DMS53 (cell line): ENCODE measurements around the gene HOXA6.
A peak's percentile ranks its signal among the peaks of the same experiment; 100 is the strongest.

ENCODE experiments used
- DNase-seq: peaks from one replicate; lab custom pipeline; 2025; lab: John Stamatoyannopoulos, UW

Gene HOXA6

GRCh38 chr7:27122077-27122910 is 25.3 kb downstream of the HOXA6 start:
- DNase-seq: peak; percentile 75

- no peak for DNase-seq
These were observed 25.9 kb downstream of the HOXA6 start for GRCh38 chr7:27121684-27122076.

- DNase-seq: no peak
These were observed 28.1 kb downstream of the HOXA6 start for GRCh38 chr7:27119412-27119911.

- no peak for DNase-seq
These were observed 29.0 kb downstream of the HOXA6 start for GRCh38 chr7:27118580-27118979.

GRCh38 chr7:27117887-27118491 is 29.6 kb downstream of the HOXA6 start:
- no peak for DNase-seq

- no peak for DNase-seq
These were observed 30.4 kb downstream of the HOXA6 start for GRCh38 chr7:27116962-27117886.

- DNase-seq: no peak
These were observed 31.3 kb downstream of the HOXA6 start for GRCh38 chr7:27116031-27116961.

- DNase-seq: peak; percentile 64
These were observed 32.1 kb downstream of the HOXA6 start for GRCh38 chr7:27115221-27116026.

- DNase-seq: no peak
These were observed 32.7 kb downstream of the HOXA6 start for GRCh38 chr7:27114881-27115220.

GRCh38 chr7:27113991-27114769 is 33.4 kb downstream of the HOXA6 start:
- DNase-seq: peak; percentile 68

- peak; percentile 66 for DNase-seq
These were observed 34.3 kb downstream of the HOXA6 start for GRCh38 chr7:27112955-27113949.

- DNase-seq: no peak
These were observed 35.2 kb downstream of the HOXA6 start for GRCh38 chr7:27112361-27112760.

GRCh38 chr7:27111751-27112277 is 35.8 kb downstream of the HOXA6 start:
- DNase-seq: no peak

GRCh38 chr7:27111042-27111750 is 36.4 kb downstream of the HOXA6 start:
- DNase-seq: no peak

- DNase-seq: no peak
These were observed 37.2 kb downstream of the HOXA6 start for GRCh38 chr7:27110186-27111031.

- no peak for DNase-seq
These were observed 37.9 kb downstream of the HOXA6 start for GRCh38 chr7:27109466-27110185.
